HuH-7 (cell line): ENCODE data around the gene YDJC.
"Not testable (repeated sequence)": the region's sequence is repeated elsewhere in the genome, so short reads cannot be mapped to it uniquely, and the experiment has no call there.

ENCODE experiments used
- DNase-seq: peaks from one replicate; pipeline ENCODE4 v3.0.0; 2011; ENCODE audit warnings: low spot score

The YDJC gene

GRCh38 chr22:21629255-21630149, at the start of gene YDJC:
TSS of gene YDJC (minus strand) at chr22:21630022. CDS start at chr22:21630014, 8 bp downstream.
- DNase-seq: peak; percentile 94

DNA sequence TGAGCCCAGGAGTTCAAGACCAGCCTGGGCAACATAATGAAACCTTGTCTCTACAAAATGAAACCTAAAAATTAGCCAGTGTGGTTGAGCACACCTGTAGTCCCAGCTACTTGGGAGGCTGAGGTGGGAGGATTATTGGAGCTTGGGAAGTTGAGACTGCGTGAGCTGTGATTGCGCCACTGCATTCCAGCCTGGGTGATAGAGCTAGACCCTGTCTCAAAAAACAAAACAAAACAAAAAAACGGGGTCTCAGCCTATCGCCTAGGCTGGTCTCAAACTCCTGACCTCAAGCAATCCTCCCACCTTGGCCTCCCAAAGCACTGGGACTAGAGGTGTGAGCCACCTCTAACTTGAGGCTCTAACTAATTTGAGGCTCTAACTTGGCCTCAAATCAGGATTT, 49.6 kb upstream of the YDJC start:
- no peak for DNase-seq

DNA sequence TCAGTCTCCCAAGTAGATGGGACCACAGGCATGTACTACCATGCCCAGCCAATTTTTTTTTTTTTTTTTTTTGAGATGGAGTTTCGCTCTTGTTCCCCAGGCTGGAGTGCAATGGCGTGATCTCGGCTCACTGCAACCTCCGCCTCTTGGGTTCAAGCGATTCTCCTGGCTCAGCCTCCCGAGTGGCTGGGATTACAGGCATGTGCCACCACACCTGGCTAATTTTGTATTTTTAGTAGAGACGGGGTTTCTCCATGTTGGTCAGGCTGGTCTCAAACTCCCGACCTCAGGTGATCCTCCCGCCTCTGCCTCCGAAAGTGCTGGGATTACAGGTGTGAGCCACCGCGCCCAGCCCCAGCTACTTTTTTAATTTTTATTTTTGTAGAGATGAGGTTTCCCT, 49.0 kb upstream of the YDJC start:
- DNase-seq: not testable (repeated sequence)

GRCh38 chr22:21677606-21678443, 48.0 kb upstream of the YDJC start:
- DNase-seq: no peak

GRCh38 chr22:21674638-21675245, 44.9 kb upstream of the YDJC start:
- DNase-seq: no peak

DNA sequence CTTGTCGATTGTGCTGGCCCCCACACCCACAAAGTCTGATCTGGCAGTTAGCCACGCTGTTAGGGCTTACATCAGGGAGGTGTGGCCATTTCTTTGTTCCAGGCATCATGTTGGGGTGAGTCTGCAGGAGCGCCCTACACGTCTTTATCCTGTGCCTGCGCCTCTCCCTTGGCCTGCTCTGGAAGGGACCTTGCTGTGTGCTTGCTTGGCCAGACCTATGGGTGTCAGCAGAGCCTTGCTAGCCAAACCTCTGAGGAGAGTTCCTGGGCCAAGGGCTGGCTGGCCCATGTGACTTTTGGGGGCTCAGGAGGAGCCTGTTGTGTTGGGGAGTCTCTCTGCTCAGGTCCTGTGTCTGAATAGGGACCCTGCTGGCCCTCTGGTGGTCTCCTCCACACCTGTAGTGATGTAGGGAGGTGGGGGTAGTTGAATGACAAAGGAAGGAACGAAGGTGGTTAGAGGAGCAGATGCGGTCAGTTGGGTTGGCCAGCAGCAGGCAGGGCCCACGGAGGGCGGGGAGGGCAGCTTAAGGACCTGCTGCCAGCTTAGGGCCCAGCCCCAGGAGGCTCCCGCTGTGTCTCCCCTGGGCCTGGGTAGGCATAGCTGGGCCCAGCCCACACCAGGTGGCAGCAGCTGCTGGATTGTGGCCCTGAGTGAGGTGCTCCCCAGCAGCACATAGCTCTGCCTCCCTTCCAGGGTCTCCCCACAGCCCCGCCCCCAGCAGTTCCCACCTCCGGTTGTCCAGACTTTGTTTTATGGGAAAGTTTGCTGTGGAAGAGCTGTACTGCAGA, 43.9 kb upstream of the YDJC start:
- no peak for DNase-seq

DNA sequence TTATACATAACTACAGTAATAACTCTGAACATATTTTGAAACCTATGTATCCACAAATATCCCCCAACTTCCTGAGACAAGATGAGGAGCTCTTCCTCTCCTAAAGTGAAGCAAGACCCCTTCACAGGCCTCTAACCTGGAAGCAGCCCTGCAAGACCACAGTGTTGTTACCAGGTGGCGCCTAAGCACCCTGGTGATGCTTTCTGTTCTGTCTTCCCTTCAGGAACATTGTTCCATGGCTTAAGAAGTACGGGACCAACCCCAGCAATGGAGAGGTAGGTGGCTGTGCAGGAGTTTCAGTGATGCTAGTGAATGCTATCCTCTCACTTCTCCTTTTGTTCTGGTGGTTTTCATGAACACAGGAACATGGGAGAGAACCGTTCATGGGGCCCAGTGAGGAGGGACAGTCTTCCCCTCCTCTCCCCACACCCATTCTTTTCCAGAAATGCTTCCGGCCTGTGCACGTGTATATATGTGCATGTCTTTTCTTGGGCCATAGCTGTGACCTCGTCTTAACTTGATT, 42.3 kb upstream of the YDJC start:
- no peak for DNase-seq

GRCh38 chr22:21669026-21669425, 39.2 kb upstream of the YDJC start:
- no peak for DNase-seq

GRCh38 chr22:21666786-21667185, 37.0 kb upstream of the YDJC start:
- no peak for DNase-seq

GRCh38 chr22:21665047-21665851, 35.4 kb upstream of the YDJC start:
- DNase-seq: no peak

GRCh38 chr22:21663738-21664137, 33.9 kb upstream of the YDJC start:
- DNase-seq: no peak

- DNase-seq: no peak
Measured at GRCh38 chr22:21661991-21662390, 32.2 kb upstream of the YDJC start.

- DNase-seq: no peak
Measured at GRCh38 chr22:21660904-21661303, 31.1 kb upstream of the YDJC start.

GRCh38 chr22:21659864-21660525, 30.2 kb upstream of the YDJC start:
- DNase-seq: no peak

GRCh38 chr22:21657360-21658032, 27.7 kb upstream of the YDJC start:
- peak; percentile 98 for DNase-seq

DNA sequence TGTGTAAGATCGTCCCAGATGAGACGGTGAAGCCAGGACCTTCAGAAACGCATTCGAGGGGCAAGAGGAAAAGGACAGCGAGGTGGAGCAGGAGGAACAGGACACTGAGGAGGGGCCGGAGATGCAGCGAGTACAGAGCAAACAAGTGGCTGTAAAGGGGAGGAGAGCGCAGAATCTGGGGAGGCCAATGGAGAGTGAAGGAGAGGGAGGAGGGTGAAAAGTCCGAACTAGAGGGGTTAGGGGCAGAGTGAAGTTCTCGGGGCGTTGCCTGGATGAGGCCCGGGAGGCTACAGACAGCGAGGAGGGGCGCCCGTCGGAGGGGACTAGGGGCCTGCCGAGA, 27.2 kb upstream of the YDJC start:
- DNase-seq: no peak

DNA sequence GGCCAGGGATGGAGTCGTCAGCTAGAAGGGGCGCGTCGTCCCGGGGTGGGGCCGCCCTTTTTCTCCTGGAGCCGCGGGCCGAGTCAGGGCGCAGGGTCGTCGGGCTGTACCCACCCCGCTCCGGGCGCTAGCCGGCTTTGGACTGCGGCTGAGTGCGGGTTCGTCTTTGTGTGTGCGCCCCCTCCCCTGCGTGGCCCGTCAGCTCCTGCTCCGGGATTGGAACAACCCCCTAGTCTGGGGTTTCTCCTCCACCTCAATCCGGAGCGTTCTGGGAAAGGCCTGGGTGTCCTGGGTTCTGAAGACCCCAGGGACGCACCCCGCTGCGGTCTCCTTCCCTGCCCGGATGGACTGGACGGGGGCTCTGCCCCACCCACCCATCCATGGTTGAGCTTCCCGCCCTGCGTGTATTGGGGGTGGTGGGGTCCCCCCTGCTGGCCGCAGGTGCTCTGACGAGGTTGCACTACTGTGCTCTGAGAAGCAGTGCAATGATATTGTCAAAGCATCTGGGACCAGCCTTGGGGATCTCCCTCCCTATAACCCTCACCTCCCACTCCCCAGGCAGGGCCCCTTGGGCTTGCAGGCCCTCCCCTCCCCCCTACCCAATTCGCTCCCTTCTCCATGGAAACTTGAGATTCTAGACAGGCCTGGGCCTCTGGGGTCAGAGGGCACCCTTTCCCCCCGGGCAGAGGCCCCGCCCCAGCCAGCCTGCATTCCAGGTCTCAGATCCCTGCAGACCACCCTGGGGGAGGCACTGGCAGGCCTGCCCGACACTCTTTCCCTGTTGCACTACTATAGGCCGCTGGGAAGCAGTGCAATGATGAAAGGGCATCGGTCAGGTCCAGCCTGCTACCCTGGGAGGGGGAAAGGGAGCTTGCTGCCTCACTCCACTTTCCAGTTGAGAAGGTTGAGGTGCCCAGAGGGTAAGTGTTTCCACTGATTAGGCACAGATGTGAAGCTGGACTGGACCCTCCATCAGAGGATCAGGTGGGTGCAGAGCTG, 23.0 kb upstream of the YDJC start:
- no peak for DNase-seq

DNA sequence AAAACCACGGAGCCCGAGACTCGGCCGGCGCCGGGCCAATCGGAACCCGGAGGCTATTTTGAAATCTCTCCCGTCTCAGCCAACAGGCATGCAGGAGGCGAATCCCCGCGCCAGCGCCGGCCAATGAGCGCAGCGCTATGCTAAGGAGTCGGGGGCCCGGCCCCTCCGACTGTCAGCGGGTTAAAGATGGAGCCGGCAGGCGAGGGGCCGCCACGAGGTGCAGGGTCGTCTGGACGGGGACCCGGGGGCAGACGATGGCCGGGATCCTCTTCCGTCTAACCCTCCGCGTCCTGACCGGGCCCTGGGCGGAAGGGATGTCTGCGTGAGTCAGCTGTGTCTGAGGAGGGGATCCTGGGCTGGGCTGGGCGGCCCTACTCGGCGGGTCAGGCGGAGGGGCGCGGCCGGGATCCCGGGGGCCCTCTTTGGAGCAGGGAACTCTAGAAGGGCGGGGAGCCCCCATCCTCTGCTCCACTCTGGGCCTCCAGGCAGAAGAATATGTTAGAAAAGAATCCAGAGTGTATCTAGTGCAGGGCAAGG, 22.3 kb upstream of the YDJC start:
- peak; percentile 98 for DNase-seq
